ENCODE measurements around the gene GRWD1.

- no peak for TF ChIP-seq CTCF (IDR thresholded peaks at IDR 0.05)
- TF ChIP-seq, protein P1, sequence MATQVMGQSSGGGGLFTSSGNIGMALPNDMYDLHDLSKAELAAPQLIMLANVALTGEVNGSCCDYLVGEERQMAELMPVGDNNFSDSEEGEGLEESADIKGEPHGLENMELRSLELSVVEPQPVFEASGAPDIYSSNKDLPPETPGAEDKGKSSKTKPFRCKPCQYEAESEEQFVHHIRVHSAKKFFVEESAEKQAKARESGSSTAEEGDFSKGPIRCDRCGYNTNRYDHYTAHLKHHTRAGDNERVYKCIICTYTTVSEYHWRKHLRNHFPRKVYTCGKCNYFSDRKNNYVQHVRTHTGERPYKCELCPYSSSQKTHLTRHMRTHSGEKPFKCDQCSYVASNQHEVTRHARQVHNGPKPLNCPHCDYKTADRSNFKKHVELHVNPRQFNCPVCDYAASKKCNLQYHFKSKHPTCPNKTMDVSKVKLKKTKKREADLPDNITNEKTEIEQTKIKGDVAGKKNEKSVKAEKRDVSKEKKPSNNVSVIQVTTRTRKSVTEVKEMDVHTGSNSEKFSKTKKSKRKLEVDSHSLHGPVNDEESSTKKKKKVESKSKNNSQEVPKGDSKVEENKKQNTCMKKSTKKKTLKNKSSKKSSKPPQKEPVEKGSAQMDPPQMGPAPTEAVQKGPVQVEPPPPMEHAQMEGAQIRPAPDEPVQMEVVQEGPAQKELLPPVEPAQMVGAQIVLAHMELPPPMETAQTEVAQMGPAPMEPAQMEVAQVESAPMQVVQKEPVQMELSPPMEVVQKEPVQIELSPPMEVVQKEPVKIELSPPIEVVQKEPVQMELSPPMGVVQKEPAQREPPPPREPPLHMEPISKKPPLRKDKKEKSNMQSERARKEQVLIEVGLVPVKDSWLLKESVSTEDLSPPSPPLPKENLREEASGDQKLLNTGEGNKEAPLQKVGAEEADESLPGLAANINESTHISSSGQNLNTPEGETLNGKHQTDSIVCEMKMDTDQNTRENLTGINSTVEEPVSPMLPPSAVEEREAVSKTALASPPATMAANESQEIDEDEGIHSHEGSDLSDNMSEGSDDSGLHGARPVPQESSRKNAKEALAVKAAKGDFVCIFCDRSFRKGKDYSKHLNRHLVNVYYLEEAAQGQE (IDR thresholded peaks at IDR 0.05; ENCODE audit: insufficient read depth in 1 of 2, low read depth in 2 of 2, low read length in 1 of 2), result no peak
Observed at GRCh38 chr19:48456864-48457263, 11.1 kb downstream of the GRWD1 start.
